IMR-90 (cell line): Measurements from ENCODE around the gene RAB23. TPM values are rescaled to one million over a fixed set of nuclear protein-coding genes. Genes with fewer than 3 reads are reported as not detected.

Source experiments
- ATAC-seq: fragments of 200-7000 bp; cut with Tn5 transposase; 2 replicates; pipeline ENCODE4 v1.9.1; 2020; ENCODE audit warnings: low read depth, mild to moderate bottlenecking, moderate library complexity
- BruUV-seq: library from RNA; stranded (reverse); fragments of 400-500 nt; replicated peaks from 2 replicates; lab custom pipeline; 2021; lab: Mats Ljungman, UMichigan
- CTCF ChIA-PET: fragments of 300-600 bp; formaldehyde crosslinking; extraction: SDS; loops from one replicate; lab custom pipeline; 2021; ENCODE audit warnings: antibody characterized with exemption; lab: Yijun Ruan, JAX
- POLR2A ChIA-PET: fragments of 300-600 bp; sonication (Branson Sonifier 250); formaldehyde crosslinking; loops from one replicate; lab custom pipeline; 2022; ENCODE audit warnings: antibody characterized with exemption; ENCODE audit not compliant: unreplicated experiment; lab: Charles Lee
- DNase-seq: peaks from one replicate; pipeline ENCODE4 v3.0.0; 2013
- H2AFZ ChIP-seq: replicated peaks from 2 replicates; pipeline ENCODE3; 2013; ENCODE audit warnings: low read length, mild to moderate bottlenecking; ENCODE audit not compliant: poor library complexity
- H2AK5ac ChIP-seq: 2 replicates; pipeline ENCODE4 v1.6.1; 2013; ENCODE audit warnings: low read depth, low read length, inconsistent platforms
- H2AK9ac ChIP-seq: replicated peaks from 2 replicates; pipeline ENCODE3; 2013; ENCODE audit warnings: mild to moderate bottlenecking, low read depth, low read length, moderate library complexity; ENCODE audit not compliant: poor library complexity
- H2BK120ac ChIP-seq: 2 replicates; pipeline ENCODE4 v1.6.1; 2013; ENCODE audit warnings: low read depth, low read length, inconsistent platforms
- H2BK15ac ChIP-seq: 3 replicates; pipeline ENCODE4 v1.6.1; 2013; ENCODE audit warnings: low read depth, low read length, inconsistent platforms
- H2BK20ac ChIP-seq: 2 replicates; pipeline ENCODE4 v1.6.1; 2013; ENCODE audit warnings: low read depth, mild to moderate bottlenecking, inconsistent platforms, low read length, moderate library complexity
- H2BK5ac ChIP-seq: 2 replicates; pipeline ENCODE4 v1.6.1; 2013; ENCODE audit warnings: mild to moderate bottlenecking, low read depth, low read length, inconsistent platforms; ENCODE audit not compliant: poor library complexity, severe bottlenecking
- H3K14ac ChIP-seq: replicated peaks from 2 replicates; pipeline ENCODE4 v1.6.1; 2013; ENCODE audit warnings: low read depth, low read length, inconsistent platforms
- H3K18ac ChIP-seq: 2 replicates; pipeline ENCODE4 v1.6.1; 2013; ENCODE audit warnings: low read depth, low read length, control low read depth
- H3K23ac ChIP-seq: 2 replicates; pipeline ENCODE4 v1.6.1; 2013; ENCODE audit warnings: low read depth, low read length, inconsistent platforms
- H3K27ac ChIP-seq: 2 replicates; pipeline ENCODE4 v1.5.1; 2013; ENCODE audit warnings: mild to moderate bottlenecking, control low read depth, low read length; ENCODE audit not compliant: insufficient read depth
- H3K27me3 ChIP-seq: 2 replicates; pipeline ENCODE4 v1.6.1; 2013; ENCODE audit warnings: low read length; ENCODE audit not compliant: control insufficient read depth, insufficient read depth
- H3K36me3 ChIP-seq: 2 replicates; pipeline ENCODE4 v1.6.1; 2013; ENCODE audit warnings: low read length, mixed read lengths; ENCODE audit not compliant: control insufficient read depth, insufficient read depth
- H3K4ac ChIP-seq: 2 replicates; pipeline ENCODE4 v1.6.1; 2013; ENCODE audit warnings: low read depth, low read length, inconsistent platforms
- H3K4me1 ChIP-seq: 2 replicates; pipeline ENCODE4 v1.6.1; 2013; ENCODE audit warnings: low read length, mixed read lengths; ENCODE audit not compliant: control insufficient read depth, insufficient read depth
- H3K4me2 ChIP-seq: 2 replicates; pipeline ENCODE4 v1.6.1; 2013; ENCODE audit warnings: low read depth, mild to moderate bottlenecking, control low read depth, low read length, moderate library complexity
- H3K4me3 ChIP-seq: 2 replicates; pipeline ENCODE4 v1.5.1; 2013; ENCODE audit warnings: low read depth, mild to moderate bottlenecking, control low read depth, low read length, moderate library complexity; ENCODE audit not compliant: insufficient read depth
- H3K56ac ChIP-seq: 2 replicates; pipeline ENCODE4 v1.6.1; 2013; ENCODE audit warnings: low read length, inconsistent platforms; ENCODE audit not compliant: insufficient read depth; ENCODE audit errors: extremely low read depth
- H3K79me1 ChIP-seq, 2 experiments: 2 replicates each; pipeline ENCODE4 v1.6.1; 2013; ENCODE audit warnings: low read length in 2 of 2, inconsistent platforms in 1 of 2, low read depth in 1 of 2
- H3K9ac ChIP-seq: 2 replicates; pipeline ENCODE4 v1.6.1; 2013; ENCODE audit warnings: low read depth, low read length, control low read depth
- H3K9me1 ChIP-seq: 2 replicates; pipeline ENCODE4 v1.6.1; 2013; ENCODE audit warnings: low read length, inconsistent platforms; ENCODE audit not compliant: insufficient read depth
- H3K9me3 ChIP-seq: 2 replicates; pipeline ENCODE4 v1.6.1; 2013; ENCODE audit warnings: low read length; ENCODE audit not compliant: control insufficient read depth, insufficient read depth
- H4K20me1 ChIP-seq: 2 replicates; pipeline ENCODE4 v1.6.1; 2013; ENCODE audit warnings: low read length, inconsistent platforms; ENCODE audit not compliant: insufficient read depth
- H4K5ac ChIP-seq: 2 replicates; pipeline ENCODE4 v1.6.1; 2013; ENCODE audit warnings: mild to moderate bottlenecking, low read depth, low read length, control low read depth
- H4K8ac ChIP-seq, 2 experiments: 2 replicates each; pipeline ENCODE4 v1.6.1; 2013; ENCODE audit warnings: low read depth in 2 of 2, low read length in 2 of 2, control low read depth in 1 of 2, inconsistent platforms in 1 of 2
- H4K91ac ChIP-seq: 2 replicates; pipeline ENCODE4 v1.6.1; 2013; ENCODE audit warnings: low read depth, low read length, inconsistent platforms; ENCODE audit not compliant: insufficient read depth
- BHLHE40 ChIP-seq: fragments of 150-350 bp; IDR thresholded peaks from 2 replicates; pipeline ENCODE4 v1.6.1; 2016; ENCODE audit warnings: mild to moderate bottlenecking, low read depth, low read length
- CHD1 ChIP-seq: IDR thresholded peaks from 2 replicates; pipeline ENCODE4 v1.6.1; 2012; ENCODE audit warnings: low read depth, low read length, improper control_type of control experiment
- FOS ChIP-seq: fragments of 150-350 bp; IDR thresholded peaks from 2 replicates; pipeline ENCODE4 v1.6.1; 2016; ENCODE audit warnings: low read depth, low read length
- MAZ ChIP-seq: IDR thresholded peaks from 2 replicates; pipeline ENCODE4 v1.6.1; 2012; ENCODE audit warnings: low read depth, mild to moderate bottlenecking, low read length, improper control_type of control experiment, moderate library complexity, borderline replicate concordance
- MXI1 ChIP-seq: IDR thresholded peaks from 2 replicates; pipeline ENCODE4 v1.6.1; 2012; ENCODE audit warnings: low read depth, mild to moderate bottlenecking, low read length, moderate library complexity, borderline replicate concordance
- NFE2L2 ChIP-seq: fragments of 150-350 bp; IDR thresholded peaks from 2 replicates; pipeline ENCODE4 v1.6.1; 2016; ENCODE audit warnings: low read depth, mild to moderate bottlenecking, low read length
- POLR2A ChIP-seq: IDR thresholded peaks from 2 replicates; pipeline ENCODE4 v1.6.1; 2012; ENCODE audit warnings: mild to moderate bottlenecking, low read depth, low read length
- RAD21 ChIP-seq: IDR thresholded peaks from 2 replicates; pipeline ENCODE4 v1.6.1; 2012; ENCODE audit warnings: low read length, improper control_type of control experiment
- RCOR1 ChIP-seq: IDR thresholded peaks from 2 replicates; pipeline ENCODE4 v1.6.1; 2012; ENCODE audit warnings: mild to moderate bottlenecking, low read length, improper control_type of control experiment; ENCODE audit not compliant: insufficient replicate concordance
- RFX5 ChIP-seq: IDR thresholded peaks from 2 replicates; pipeline ENCODE4 v1.8.0; 2012; ENCODE audit warnings: low read depth, mild to moderate bottlenecking, low read length, moderate library complexity
- SMC3 ChIP-seq: fragments of 150-350 bp; IDR thresholded peaks from 2 replicates; pipeline ENCODE4 v1.6.1; 2016; ENCODE audit warnings: low read depth, mild to moderate bottlenecking, antibody characterized with exemption, low read length, moderate library complexity
- WGBS, 2 experiments: methylation state at CpG; one replicate each; pipeline versions ENCODE4 v1.1.5 to v1.1.7; 2013; ENCODE audit warnings: missing lambda C conversion rate in 2 of 2; ENCODE audit not compliant: insufficient read length in 1 of 2; ENCODE audit errors: extremely low coverage in 2 of 2; 5-methylcytosine and 5-hydroxymethylcytosine counted together
- dilution Hi-C: fragments of 300-500 bp; cut with HindIII; formaldehyde crosslinking; loops from one replicate; pipeline ENCODE4 v1.14.3; 2018; ENCODE audit warnings: low sequenced_read_pairs; ENCODE audit not compliant: unreplicated experiment
- in situ Hi-C: fragments of 300-500 bp; cut with MboI; formaldehyde crosslinking; loops from 3 replicates; pipeline ENCODE4 v1.14.3; 2019; ENCODE audit warnings: low sequenced_read_pairs, inconsistent platforms, mixed read lengths
- intact Hi-C: fragments of 100-400 bp; cut with micrococcal nuclease; formaldehyde crosslinking; loops from 2 replicates; pipeline ENCODE4 v1.10.0; 2022
- polyA plus RNA-seq, 3 experiments: library from polyadenylated mRNA; depleted of rRNA; stranded (reverse); fragments of >200 nt; gene quantifications; 2 replicates each; pipeline ENCODE4 v1.2.3, GENCODE V29; 2012; ENCODE audit warnings: low replicate concordance in 1 of 3
- total RNA-seq: library from RNA; depleted of rRNA; stranded (reverse); fragments of >200 nt; gene quantifications from 2 replicates; pipeline ENCODE4 v1.2.3, GENCODE V29; 2012
- TF ChIP-seq, protein P1 (sequence below): fragments of 150-350 bp; IDR thresholded peaks from 2 replicates; pipeline ENCODE4 v1.6.1; 2017; ENCODE audit warnings: mild to moderate bottlenecking, antibody characterized with exemption, low read length, low read depth
- TF ChIP-seq, protein P2 (sequence below): fragments of 150-350 bp; IDR thresholded peaks from 2 replicates; pipeline ENCODE4 v1.6.1; 2016; ENCODE audit warnings: low read depth, mild to moderate bottlenecking, low read length, moderate library complexity, borderline replicate concordance
- TF ChIP-seq, protein P3 (sequence below): conservative IDR thresholded peaks from 2 replicates; pipeline ENCODE4 v1.5.1; 2012; ENCODE audit warnings: mild to moderate bottlenecking, low read depth, low read length, improper control_type of control experiment

RAB23 gene
- total and polyA plus RNA-seq, 2 of the 4 experiments (the other 2 are of a cell fraction): 10.8 to 13.3 TPM

DNA sequence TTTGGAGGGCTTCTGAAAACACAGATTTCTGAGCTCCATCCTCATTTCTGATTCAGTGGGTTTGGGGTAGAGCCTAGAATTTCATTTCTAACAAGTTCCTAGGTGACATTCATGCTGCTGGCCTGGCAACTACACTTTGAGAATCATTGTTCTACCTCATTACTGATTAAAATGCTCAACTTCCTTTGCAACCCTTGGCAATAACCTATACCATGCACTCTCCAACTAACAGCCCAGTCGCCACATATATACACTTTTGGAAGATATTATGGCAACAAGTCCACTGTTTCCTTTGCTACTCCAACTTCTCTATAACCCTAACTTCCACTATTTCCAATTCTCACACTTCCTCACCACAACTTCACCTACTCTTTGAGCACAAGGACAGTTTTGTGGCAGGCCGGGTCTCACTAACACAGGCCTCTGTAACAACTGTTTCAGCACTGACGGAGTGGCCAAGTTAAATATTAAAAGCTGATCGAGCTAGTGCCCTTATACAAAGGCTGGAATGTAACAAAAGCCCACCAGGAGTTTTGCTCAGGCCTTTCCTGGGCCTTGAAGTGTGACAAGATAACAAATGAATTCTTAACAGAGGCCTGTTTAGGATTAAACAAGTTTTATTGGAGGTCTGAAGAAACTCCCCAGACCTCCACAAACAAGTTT lies 32.1 kb upstream of the RAB23 start:
- no peak overlapping the region; the same call in 1 of the 2 replicates for H3K4me2 ChIP-seq
- peak overlapping the region; percentile 100 for H4K5ac ChIP-seq
- CTCF ChIA-PET: interaction anchor here (1.2 kb wide), 1 partner anchor 40 kb away, joined by 3 read pairs; no protein-coding TSS in a partner anchor
- no peaks in the 10 kb centered on the region for H3K27me3 ChIP-seq
- H3K56ac ChIP-seq: peak overlapping the region; percentile 24
- no peaks in the 10 kb centered on the region for H3K36me3 ChIP-seq
- no TSS peak for BruUV-seq
- H3K23ac ChIP-seq: peak overlapping the region; percentile 50
- in situ Hi-C loops (no loop called here), intact Hi-C loops (no loop called here), dilution Hi-C loops (no loop called here)
- ATAC-seq: no peak
- no peak overlapping the region for H3K4me3 ChIP-seq
- no peak for DNase-seq
- peak overlapping the region; percentile 80 for H4K91ac ChIP-seq
- TF ChIP-seq FOS (no peak), CHD1 (no peak), RFX5 (no peak), RAD21 (no peak), MXI1 (no peak), RCOR1 (no peak), NFE2L2 (no peak), MAZ (no peak), BHLHE40 (no peak), SMC3 (no peak), POLR2A (no peak)
- TF ChIP-seq, protein P1, sequence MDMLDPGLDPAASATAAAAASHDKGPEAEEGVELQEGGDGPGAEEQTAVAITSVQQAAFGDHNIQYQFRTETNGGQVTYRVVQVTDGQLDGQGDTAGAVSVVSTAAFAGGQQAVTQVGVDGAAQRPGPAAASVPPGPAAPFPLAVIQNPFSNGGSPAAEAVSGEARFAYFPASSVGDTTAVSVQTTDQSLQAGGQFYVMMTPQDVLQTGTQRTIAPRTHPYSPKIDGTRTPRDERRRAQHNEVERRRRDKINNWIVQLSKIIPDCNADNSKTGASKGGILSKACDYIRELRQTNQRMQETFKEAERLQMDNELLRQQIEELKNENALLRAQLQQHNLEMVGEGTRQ: no peak
- TF ChIP-seq, protein P2, sequence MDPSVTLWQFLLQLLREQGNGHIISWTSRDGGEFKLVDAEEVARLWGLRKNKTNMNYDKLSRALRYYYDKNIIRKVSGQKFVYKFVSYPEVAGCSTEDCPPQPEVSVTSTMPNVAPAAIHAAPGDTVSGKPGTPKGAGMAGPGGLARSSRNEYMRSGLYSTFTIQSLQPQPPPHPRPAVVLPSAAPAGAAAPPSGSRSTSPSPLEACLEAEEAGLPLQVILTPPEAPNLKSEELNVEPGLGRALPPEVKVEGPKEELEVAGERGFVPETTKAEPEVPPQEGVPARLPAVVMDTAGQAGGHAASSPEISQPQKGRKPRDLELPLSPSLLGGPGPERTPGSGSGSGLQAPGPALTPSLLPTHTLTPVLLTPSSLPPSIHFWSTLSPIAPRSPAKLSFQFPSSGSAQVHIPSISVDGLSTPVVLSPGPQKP: no peak
- TF ChIP-seq, protein P3, sequence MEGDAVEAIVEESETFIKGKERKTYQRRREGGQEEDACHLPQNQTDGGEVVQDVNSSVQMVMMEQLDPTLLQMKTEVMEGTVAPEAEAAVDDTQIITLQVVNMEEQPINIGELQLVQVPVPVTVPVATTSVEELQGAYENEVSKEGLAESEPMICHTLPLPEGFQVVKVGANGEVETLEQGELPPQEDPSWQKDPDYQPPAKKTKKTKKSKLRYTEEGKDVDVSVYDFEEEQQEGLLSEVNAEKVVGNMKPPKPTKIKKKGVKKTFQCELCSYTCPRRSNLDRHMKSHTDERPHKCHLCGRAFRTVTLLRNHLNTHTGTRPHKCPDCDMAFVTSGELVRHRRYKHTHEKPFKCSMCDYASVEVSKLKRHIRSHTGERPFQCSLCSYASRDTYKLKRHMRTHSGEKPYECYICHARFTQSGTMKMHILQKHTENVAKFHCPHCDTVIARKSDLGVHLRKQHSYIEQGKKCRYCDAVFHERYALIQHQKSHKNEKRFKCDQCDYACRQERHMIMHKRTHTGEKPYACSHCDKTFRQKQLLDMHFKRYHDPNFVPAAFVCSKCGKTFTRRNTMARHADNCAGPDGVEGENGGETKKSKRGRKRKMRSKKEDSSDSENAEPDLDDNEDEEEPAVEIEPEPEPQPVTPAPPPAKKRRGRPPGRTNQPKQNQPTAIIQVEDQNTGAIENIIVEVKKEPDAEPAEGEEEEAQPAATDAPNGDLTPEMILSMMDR: no peak
- H2BK5ac ChIP-seq: peak overlapping the region; percentile 98
- H2AK9ac ChIP-seq: no peak overlapping the region
- no peaks in the 10 kb centered on the region for H4K20me1 ChIP-seq
- H2AK5ac ChIP-seq: peak overlapping the region; percentile 92
- H3K9ac ChIP-seq: no peak overlapping the region
- peak overlapping the region; percentile 94 for H2BK15ac ChIP-seq
- H3K4ac ChIP-seq: peak overlapping the region; percentile 92
- H4K8ac ChIP-seq: peak overlapping the region; percentile 65 to 86
- peaks cover 17% of the 10 kb centered on the region for H3K9me1 ChIP-seq
- H3K9me3 ChIP-seq: no peaks in the 10 kb centered on the region
- peak overlapping the region; percentile 63; the same call in 1 of the 2 replicates for H3K27ac ChIP-seq
- peak overlapping the region; percentile 95 for H2BK20ac ChIP-seq
- peak overlapping the region; percentile 93 for H2BK120ac ChIP-seq
- H3K4me1 ChIP-seq: peaks cover 25% of the 10 kb centered on the region
- POLR2A ChIA-PET: no interaction called here
- peaks cover 0 to 15% of the 10 kb centered on the region in 2 experiments; a peak in 2 of 4 replicates for H3K79me1 ChIP-seq
- H2AFZ ChIP-seq: no peak overlapping the region
- H3K14ac ChIP-seq: peak overlapping the region; percentile 89
- peak overlapping the region; percentile 100 for H3K18ac ChIP-seq
- 90% methylated on average over 2 of the region's 4 CpGs; no CpG with 5 or more reads in 1 of the 2 experiments for WGBS, 2 experiments
